CD4-positive, alpha-beta T cell (primary cell): ENCODE results near the gene TRIM23. TPM values are rescaled to one million over a fixed set of nuclear protein-coding genes. Genes with fewer than 3 reads are reported as not detected.

Experiments used
- ATAC-seq: fragments of 200-7000 bp; cut with Tn5 transposase; one replicate; pipeline ENCODE4 v1.10.0; 2022; ENCODE audit warnings: mild to moderate bottlenecking; ENCODE audit not compliant: poor library complexity
- CTCF ChIA-PET: fragments of 350-600 bp; sonication (Branson Sonifier 250); formaldehyde crosslinking; loops from one replicate; lab custom pipeline; 2021; ENCODE audit warnings: antibody characterized with exemption, inconsistent platforms; lab: Charles Lee
- POLR2A ChIA-PET: fragments of 350-600 bp; sonication (Branson Sonifier 250); formaldehyde crosslinking; loops from one replicate; lab custom pipeline; 2021; ENCODE audit warnings: antibody characterized with exemption, inconsistent platforms; lab: Charles Lee
- DNase-seq, 14 experiments: peaks; one replicate each; pipeline ENCODE4 v3.0.0-alpha.2; 2013 to 2020; ENCODE audit warnings: mixed read lengths in 2 of 14
- H3K27ac ChIP-seq, 2 donors: one replicate each; pipeline versions ENCODE4 v1.5.1 to v1.7.0; 2013; ENCODE audit warnings: low read length in 2 of 2, low read depth in 1 of 2, mild to moderate bottlenecking in 1 of 2
- H3K27me3 ChIP-seq, 2 experiments: 1 replicate in 1 of 2; 2 replicates in 1 of 2; pipeline versions ENCODE4 v1.6.1 to v1.7.0; 2013; ENCODE audit warnings: low read length in 2 of 2, control low read depth in 1 of 2, mild to moderate bottlenecking in 1 of 2, moderate library complexity in 1 of 2; ENCODE audit not compliant: insufficient read depth in 2 of 2, control insufficient read depth in 1 of 2
- H3K36me3 ChIP-seq: one replicate; pipeline ENCODE4 v1.6.1; 2013; ENCODE audit warnings: low read length, control low read depth; ENCODE audit not compliant: insufficient read depth
- H3K4me1 ChIP-seq: one replicate; pipeline ENCODE4 v1.6.1; 2013; ENCODE audit warnings: low read length, control low read depth; ENCODE audit not compliant: insufficient read depth
- H3K4me3 ChIP-seq: one replicate; pipeline ENCODE4 v1.5.1; 2013; ENCODE audit warnings: mild to moderate bottlenecking, low read length, moderate library complexity
- H3K9me3 ChIP-seq, 2 experiments: 1 replicate in 1 of 2; 2 replicates in 1 of 2; pipeline versions ENCODE4 v1.6.1 to v1.7.0; 2013; ENCODE audit warnings: low read length in 2 of 2, mild to moderate bottlenecking in 2 of 2, control low read depth in 1 of 2, moderate library complexity in 1 of 2; ENCODE audit not compliant: control insufficient read depth in 1 of 2, insufficient read depth in 1 of 2
- H3K27ac Mint-ChIP-seq: one replicate; pipeline ENCODE4 v1.8.0; 2020; ENCODE audit warnings: mixed read lengths
- H3K27me3 Mint-ChIP-seq: one replicate; pipeline ENCODE4 v1.8.0; 2021; ENCODE audit warnings: mixed read lengths
- H3K36me3 Mint-ChIP-seq: one replicate; pipeline ENCODE4 v1.8.0; 2021; ENCODE audit warnings: low read depth, mixed read lengths
- H3K4me1 Mint-ChIP-seq: one replicate; pipeline ENCODE4 v1.8.0; 2021; ENCODE audit warnings: low read depth, mixed read lengths
- H3K4me3 Mint-ChIP-seq: one replicate; pipeline ENCODE4 v1.8.0; 2020; ENCODE audit warnings: mild to moderate bottlenecking, mixed read lengths
- H3K9me3 Mint-ChIP-seq: one replicate; pipeline ENCODE4 v1.8.0; 2020; ENCODE audit warnings: mixed read lengths
- intact Hi-C, 2 experiments: fragments of 100-400 bp; cut with DNase I in 1 of 2; cut with micrococcal nuclease in 1 of 2; formaldehyde crosslinking; loops; one replicate each; pipeline versions ENCODE4 v1.15.1 to v1.9.0; 2023 to 2025; cut with DNase I, micrococcal nuclease
- total RNA-seq, 174 experiments: library from RNA in 2 of 174; stranded (reverse) in 2 of 174; gene quantifications; one replicate each; pipeline ENCODE4 v1.2.3 and lab custom pipeline; 2021 to 2026
- TF ChIP-seq, protein P1 (sequence below): fragments of 200-600 bp; IDR thresholded peaks from one replicate; pipeline ENCODE4 v1.8.0; 2022; ENCODE audit warnings: antibody characterized with exemption, mild to moderate bottlenecking

TRIM23 gene
- total RNA-seq, 2 experiments from 2014 or later = 24.0 to 30.6 TPM

DNA sequence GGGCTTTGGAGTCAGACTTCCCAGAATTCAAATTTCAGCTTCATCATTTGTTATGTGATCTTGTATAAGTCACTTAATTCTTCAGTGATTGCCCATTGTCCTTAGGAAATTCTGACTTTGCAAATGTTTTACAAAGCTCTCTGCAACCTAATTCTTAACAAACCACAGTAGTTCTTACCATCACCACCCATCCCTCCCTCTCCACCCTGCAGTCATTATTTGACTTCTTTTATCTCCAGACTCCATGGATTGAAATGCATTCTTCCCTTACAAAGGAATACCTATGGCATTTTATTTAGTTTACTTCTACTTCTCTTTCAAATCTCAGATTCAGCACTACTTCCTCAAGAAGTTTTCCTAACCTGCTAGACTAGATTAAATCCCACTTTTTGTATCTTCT lies 23.8 kb upstream of the TRIM23 start:
- Mint-ChIP-seq H3K27ac (no peak overlapping the region), H3K4me1 (no peaks in the 10 kb centered on the region)
- intact Hi-C loops = no loop called here

DNA sequence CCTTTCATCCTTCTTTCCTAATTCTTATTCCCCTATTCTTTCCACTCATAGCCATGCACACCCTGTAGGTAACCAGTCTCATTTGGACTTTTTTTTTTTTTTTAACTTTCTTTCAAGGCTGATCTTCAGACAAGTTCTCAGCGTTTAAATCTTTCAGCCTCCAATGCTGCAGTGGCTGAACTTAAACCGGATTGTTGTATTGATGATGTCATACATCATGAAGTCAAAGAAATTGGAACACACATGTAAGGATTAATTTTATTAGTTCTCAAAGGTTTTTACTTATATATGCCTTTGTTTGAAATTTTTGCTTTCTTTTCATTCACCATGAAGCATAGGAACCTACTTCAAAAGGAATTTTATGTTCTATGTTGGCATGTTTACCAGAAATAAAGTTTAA lies 22.8 kb upstream of the TRIM23 start:
- H3K4me1 Mint-ChIP-seq = no peaks in the 10 kb centered on the region
- CTCF ChIA-PET = no interaction called here
- intact Hi-C loops = no loop called here
- H3K4me3 ChIP-seq = no peak overlapping the region
- H3K27me3 ChIP-seq = no peaks in the 10 kb centered on the region
- no peak overlapping the region for H3K27ac Mint-ChIP-seq
- H3K4me3 Mint-ChIP-seq = no peak overlapping the region
- peaks cover 54% of the 10 kb centered on the region for H3K36me3 Mint-ChIP-seq
- H3K4me1 ChIP-seq = no peaks in the 10 kb centered on the region
- H3K27me3 Mint-ChIP-seq = no peaks in the 10 kb centered on the region
- POLR2A ChIA-PET = no interaction called here
- ATAC-seq (no peak), DNase-seq (no peak)
- peaks cover 29% of the 10 kb centered on the region for H3K36me3 ChIP-seq
- no peaks in the 10 kb centered on the region for H3K9me3 Mint-ChIP-seq
- no peaks in the 10 kb centered on the region for H3K9me3 ChIP-seq
- TF ChIP-seq, protein P1, sequence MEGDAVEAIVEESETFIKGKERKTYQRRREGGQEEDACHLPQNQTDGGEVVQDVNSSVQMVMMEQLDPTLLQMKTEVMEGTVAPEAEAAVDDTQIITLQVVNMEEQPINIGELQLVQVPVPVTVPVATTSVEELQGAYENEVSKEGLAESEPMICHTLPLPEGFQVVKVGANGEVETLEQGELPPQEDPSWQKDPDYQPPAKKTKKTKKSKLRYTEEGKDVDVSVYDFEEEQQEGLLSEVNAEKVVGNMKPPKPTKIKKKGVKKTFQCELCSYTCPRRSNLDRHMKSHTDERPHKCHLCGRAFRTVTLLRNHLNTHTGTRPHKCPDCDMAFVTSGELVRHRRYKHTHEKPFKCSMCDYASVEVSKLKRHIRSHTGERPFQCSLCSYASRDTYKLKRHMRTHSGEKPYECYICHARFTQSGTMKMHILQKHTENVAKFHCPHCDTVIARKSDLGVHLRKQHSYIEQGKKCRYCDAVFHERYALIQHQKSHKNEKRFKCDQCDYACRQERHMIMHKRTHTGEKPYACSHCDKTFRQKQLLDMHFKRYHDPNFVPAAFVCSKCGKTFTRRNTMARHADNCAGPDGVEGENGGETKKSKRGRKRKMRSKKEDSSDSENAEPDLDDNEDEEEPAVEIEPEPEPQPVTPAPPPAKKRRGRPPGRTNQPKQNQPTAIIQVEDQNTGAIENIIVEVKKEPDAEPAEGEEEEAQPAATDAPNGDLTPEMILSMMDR = no peak
- H3K27ac ChIP-seq = no peak overlapping the region

More for the DNA sequence above, 23.8 kb upstream of the TRIM23 start:
- no peak overlapping the region for H3K4me3 ChIP-seq
- no peak for ATAC-seq
- ChIA-PET POLR2A (no interaction called here), CTCF (no interaction called here)
- H3K36me3 ChIP-seq = peaks cover 34% of the 10 kb centered on the region
- no peaks in the 10 kb centered on the region for H3K27me3 ChIP-seq
- DNase-seq = no peak
- H3K27me3 Mint-ChIP-seq = no peaks in the 10 kb centered on the region
- no peak overlapping the region for H3K27ac ChIP-seq
- H3K4me1 ChIP-seq = no peaks in the 10 kb centered on the region
- no peak overlapping the region for H3K4me3 Mint-ChIP-seq
- no peaks in the 10 kb centered on the region for H3K9me3 Mint-ChIP-seq
- no peaks in the 10 kb centered on the region for H3K9me3 ChIP-seq
- H3K36me3 Mint-ChIP-seq = peaks cover 54% of the 10 kb centered on the region
- TF ChIP-seq, protein P1 = no peak

DNA sequence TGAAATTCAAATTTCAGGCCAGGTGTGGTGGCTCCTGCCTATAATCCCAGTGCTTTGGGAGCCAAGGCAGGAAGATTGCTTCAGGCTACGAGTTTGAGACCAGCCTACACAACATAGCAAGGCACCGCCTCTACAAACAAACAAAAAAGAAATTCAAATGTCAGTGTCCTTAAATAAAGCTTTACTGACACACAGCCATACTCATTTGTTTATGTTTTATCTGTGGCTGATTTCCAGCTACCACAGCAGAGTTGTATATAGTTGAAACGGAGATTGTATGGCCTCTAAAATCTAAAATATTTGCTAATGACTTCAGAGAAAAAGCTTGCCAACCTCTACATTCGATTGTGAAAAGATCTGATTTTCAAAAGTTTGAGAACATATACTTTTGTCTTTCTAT lies 16.1 kb upstream of the TRIM23 start:
- DNase-seq = no peak
- Histone ChIP-seq H3K36me3 (peaks cover 39% of the 10 kb centered on the region), H3K9me3 (no peaks in the 10 kb centered on the region), H3K27me3 (no peaks in the 10 kb centered on the region), H3K27ac (no peak overlapping the region), H3K4me1 (no peaks in the 10 kb centered on the region), H3K4me3 (no peak overlapping the region)
- Mint-ChIP-seq H3K27ac (no peak overlapping the region), H3K9me3 (no peaks in the 10 kb centered on the region), H3K4me1 (no peaks in the 10 kb centered on the region), H3K27me3 (no peaks in the 10 kb centered on the region), H3K4me3 (no peak overlapping the region), H3K36me3 (peaks cover 59% of the 10 kb centered on the region)
- no peak for ATAC-seq
- CTCF ChIA-PET = no interaction called here
- intact Hi-C loops = no loop called here
- POLR2A ChIA-PET = no interaction called here
- TF ChIP-seq, protein P1 = no peak
